T-cell (primary cell): ENCODE results near the gene CRYBB3. TPM values are rescaled to one million over a fixed set of nuclear protein-coding genes. Genes with fewer than 3 reads are reported as not detected.

Experiments
- ATAC-seq, 4 experiments: fragments of 200-7000 bp in 3 of 4; fragments of 150-1000 bp in 1 of 4; cut with Tn5 transposase; replicated peaks in 1 of 4; 1 replicate in 3 of 4; 2 replicates in 1 of 4; pipeline ENCODE4 v1.10.0; 2021; ENCODE audit warnings: moderate library complexity in 3 of 4, mild to moderate bottlenecking in 2 of 4, moderate number of reproducible peaks in 1 of 4
- CTCF ChIA-PET, 2 donors: fragments of 300-600 bp; sonication (Branson Sonifier 250); formaldehyde crosslinking; loops; one replicate each; lab custom pipeline; 2022; ENCODE audit warnings: antibody characterized with exemption in 2 of 2; lab: Charles Lee
- POLR2A ChIA-PET, 2 donors: fragments of 300-600 bp; sonication (Branson Sonifier 250); formaldehyde crosslinking; loops; one replicate each; lab custom pipeline; 2022; ENCODE audit warnings: antibody characterized with exemption in 2 of 2; lab: Charles Lee
- DNase-seq, 35 experiments: peaks; one replicate each; pipeline versions ENCODE4 v3.0.0 to v3.0.0-alpha.2; 2013 to 2023
- H3K27ac ChIP-seq: one replicate; pipeline ENCODE4 v1.5.1; 2013; ENCODE audit warnings: low read length
- H3K27me3 ChIP-seq, 2 experiments: replicated peaks in 1 of 2; 1 replicate in 1 of 2; 2 replicates in 1 of 2; pipeline versions ENCODE4 v1.6.1 to v1.7.0; 2013; ENCODE audit warnings: low read length in 1 of 2, mixed read lengths in 1 of 2; ENCODE audit not compliant: control insufficient read depth in 2 of 2, insufficient read depth in 2 of 2; ENCODE audit errors: extremely low read depth in 1 of 2
- H3K36me3 ChIP-seq, 2 donors: 1 replicate in 1 of 2; 2 replicates in 1 of 2; pipeline versions ENCODE4 v1.6.1 to v1.7.0; 2013; ENCODE audit warnings: low read length in 1 of 2; ENCODE audit not compliant: control insufficient read depth in 2 of 2, insufficient read depth in 1 of 2; ENCODE audit errors: extremely low read depth in 1 of 2
- H3K4me1 ChIP-seq, 2 experiments: 1 replicate in 1 of 2; 2 replicates in 1 of 2; pipeline versions ENCODE4 v1.6.1 to v1.7.0; 2013; ENCODE audit warnings: low read length in 2 of 2, mixed read lengths in 1 of 2; ENCODE audit not compliant: insufficient read depth in 2 of 2, control insufficient read depth in 1 of 2; ENCODE audit errors: extremely low read depth in 1 of 2
- H3K4me3 ChIP-seq, 2 donors: 1 replicate in 1 of 2; 2 replicates in 1 of 2; pipeline versions ENCODE4 v1.5.1 to v1.7.0; 2013; ENCODE audit warnings: mild to moderate bottlenecking in 2 of 2, low read length in 1 of 2, moderate library complexity in 1 of 2; ENCODE audit not compliant: control insufficient read depth in 1 of 2; ENCODE audit errors: extremely low read depth in 1 of 2
- H3K9me3 ChIP-seq: 2 replicates; pipeline ENCODE4 v1.7.0; 2013
- H3K27ac Mint-ChIP-seq, 2 donors: one replicate each; pipeline ENCODE4 v1.8.0; 2020 to 2021; ENCODE audit warnings: mild to moderate bottlenecking in 2 of 2, mixed read lengths in 2 of 2
- H3K27me3 Mint-ChIP-seq, 2 donors: one replicate each; pipeline ENCODE4 v1.8.0; 2021 to 2022; ENCODE audit warnings: mixed read lengths in 2 of 2
- H3K36me3 Mint-ChIP-seq: one replicate; pipeline ENCODE4 v1.8.0; 2021; ENCODE audit warnings: mixed read lengths
- H3K4me1 Mint-ChIP-seq, 3 donors: one replicate each; pipeline ENCODE4 v1.8.0; 2020 to 2022; ENCODE audit warnings: mixed read lengths in 3 of 3, mild to moderate bottlenecking in 1 of 3
- H3K4me3 Mint-ChIP-seq, 3 donors: one replicate each; pipeline ENCODE4 v1.8.0; 2020 to 2022; ENCODE audit warnings: mild to moderate bottlenecking in 3 of 3, mixed read lengths in 3 of 3, moderate library complexity in 3 of 3
- H3K9me3 Mint-ChIP-seq, 3 donors: one replicate each; pipeline ENCODE4 v1.8.0; 2020 to 2022; ENCODE audit warnings: mixed read lengths in 3 of 3
- WGBS: methylation state at CpG from one replicate; pipeline ENCODE4 v1.1.5; 2013; ENCODE audit warnings: missing lambda C conversion rate; ENCODE audit not compliant: insufficient coverage; 5-methylcytosine and 5-hydroxymethylcytosine counted together
- total RNA-seq, 35 experiments: library from RNA in 6 of 35; stranded (reverse) in 6 of 35; fragments of 120-200 nt in 1 of 35; gene quantifications; one replicate each; pipeline versions ENCODE4 v1.2.1 to v1.2.4 and lab custom pipeline; 2013 to 2026

The CRYBB3 gene
- total RNA-seq, 5 donors from 2014 or later (not counting 1 experiment from before 2014, with no cell fraction given): 0.89 TPM; not detected in 4

DNA sequence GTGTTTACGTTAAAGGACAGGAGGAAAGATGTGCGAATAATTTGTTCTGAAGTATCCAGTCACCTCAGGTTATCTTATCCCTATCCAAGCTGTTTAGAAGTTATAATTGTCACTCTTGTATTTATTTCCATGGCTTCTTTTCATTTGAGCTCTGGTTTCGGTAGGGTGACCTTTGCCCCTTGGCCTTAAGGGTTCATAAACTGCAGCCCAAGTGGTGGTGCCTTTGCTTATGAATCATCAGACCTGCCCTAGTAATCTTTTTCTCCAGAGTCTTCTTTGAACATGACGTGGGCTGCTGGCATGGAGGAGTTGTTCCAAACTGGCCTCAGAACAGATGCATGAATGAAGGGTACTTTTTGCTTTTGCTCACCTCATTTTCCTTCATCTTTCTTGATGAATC, 6.5 kb upstream of the CRYBB3 start:
- CTCF ChIA-PET: no interaction called here
- peaks cover 35% of the 10 kb centered on the region for H3K36me3 Mint-ChIP-seq
- H3K27ac ChIP-seq: no peak overlapping the region
- POLR2A ChIA-PET: interaction anchor here in 1 of 2 donors (0.6 kb wide), 1 partner anchor 58 kb away, joined by 4 read pairs; no protein-coding TSS in a partner anchor
- no peaks in the 10 kb centered on the region for H3K4me1 Mint-ChIP-seq
- H3K4me1 ChIP-seq: no peaks in the 10 kb centered on the region
- H3K27ac Mint-ChIP-seq: no peak overlapping the region
- DNase-seq (no peak), ATAC-seq (no peak)
- WGBS: no CpG with 5 or more reads among the region's 4 CpGs
- no peaks in the 10 kb centered on the region for H3K9me3 Mint-ChIP-seq
- H3K36me3 ChIP-seq: peaks cover 11 to 26% of the 10 kb centered on the region in 2 donors
- H3K9me3 ChIP-seq: no peaks in the 10 kb centered on the region
- no peak overlapping the region for H3K4me3 ChIP-seq
- H3K27me3 ChIP-seq: no peaks in the 10 kb centered on the region
- no peak overlapping the region for H3K4me3 Mint-ChIP-seq
- no peaks in the 10 kb centered on the region for H3K27me3 Mint-ChIP-seq

DNA sequence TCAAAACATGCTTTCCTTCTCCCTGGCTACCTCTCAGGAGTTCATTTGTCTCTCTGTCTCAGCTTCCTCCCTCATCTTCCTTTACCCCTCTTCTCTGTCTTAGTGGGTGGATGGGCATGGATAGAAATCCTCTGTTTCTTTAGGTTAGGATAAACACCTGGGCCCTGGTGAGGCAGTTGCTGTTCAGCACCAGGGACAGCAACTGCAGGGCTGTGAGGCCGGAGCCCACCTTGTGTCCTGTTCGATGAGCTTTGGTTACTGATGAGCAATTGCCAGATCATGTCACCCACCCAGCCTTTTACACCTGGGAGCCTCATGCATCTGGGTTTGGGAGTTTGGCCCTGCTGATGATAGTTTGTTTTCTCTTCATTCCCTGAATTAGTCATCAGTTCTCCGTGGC, 6.1 kb upstream of the CRYBB3 start:
- no peak overlapping the region for H3K27ac Mint-ChIP-seq
- H3K4me1 ChIP-seq: no peaks in the 10 kb centered on the region
- no peaks in the 10 kb centered on the region for H3K4me1 Mint-ChIP-seq
- no peak for ATAC-seq
- H3K4me3 Mint-ChIP-seq: no peak overlapping the region
- DNase-seq: no peak
- H3K27me3 ChIP-seq: no peaks in the 10 kb centered on the region
- H3K27me3 Mint-ChIP-seq: no peaks in the 10 kb centered on the region
- H3K4me3 ChIP-seq: no peak overlapping the region
- H3K27ac ChIP-seq: no peak overlapping the region
- WGBS: 88% methylated on average over 2 of the region's 3 CpGs
- H3K36me3 ChIP-seq: peaks cover 11 to 26% of the 10 kb centered on the region in 2 donors
- H3K9me3 ChIP-seq: no peaks in the 10 kb centered on the region
- CTCF ChIA-PET: no interaction called here
- POLR2A ChIA-PET: interaction anchor here in 1 of 2 donors (0.6 kb wide), 1 partner anchor 57 kb away, joined by 4 read pairs; no protein-coding TSS in a partner anchor
- no peaks in the 10 kb centered on the region for H3K9me3 Mint-ChIP-seq
- H3K36me3 Mint-ChIP-seq: peaks cover 35% of the 10 kb centered on the region

- ATAC-seq (no peak), DNase-seq (no peak)
- H3K36me3 ChIP-seq: peaks cover 11 to 22% of the 10 kb centered on the region in 2 donors
- H3K9me3 Mint-ChIP-seq: no peaks in the 10 kb centered on the region
- POLR2A ChIA-PET: no interaction called here
- no peak overlapping the region for H3K27ac Mint-ChIP-seq
- no peaks in the 10 kb centered on the region for H3K27me3 ChIP-seq
- 93% methylated on average over 5 of the region's 5 CpGs for WGBS
- H3K4me1 Mint-ChIP-seq: no peaks in the 10 kb centered on the region
- H3K27ac ChIP-seq: no peak overlapping the region
- H3K4me3 Mint-ChIP-seq: no peak overlapping the region
- no peaks in the 10 kb centered on the region for H3K27me3 Mint-ChIP-seq
- H3K4me1 ChIP-seq: no peaks in the 10 kb centered on the region
- H3K4me3 ChIP-seq: no peak overlapping the region
- no peaks in the 10 kb centered on the region for H3K9me3 ChIP-seq
- peaks cover 35% of the 10 kb centered on the region for H3K36me3 Mint-ChIP-seq
- CTCF ChIA-PET: interaction anchor here in 1 of 2 donors (0.6 kb wide), 1 partner anchor 27 kb away, joined by 4 read pairs; no protein-coding TSS in a partner anchor
These were observed 3.3 kb upstream of the CRYBB3 start for GRCh38 chr22:25196326-25196725.

DNA sequence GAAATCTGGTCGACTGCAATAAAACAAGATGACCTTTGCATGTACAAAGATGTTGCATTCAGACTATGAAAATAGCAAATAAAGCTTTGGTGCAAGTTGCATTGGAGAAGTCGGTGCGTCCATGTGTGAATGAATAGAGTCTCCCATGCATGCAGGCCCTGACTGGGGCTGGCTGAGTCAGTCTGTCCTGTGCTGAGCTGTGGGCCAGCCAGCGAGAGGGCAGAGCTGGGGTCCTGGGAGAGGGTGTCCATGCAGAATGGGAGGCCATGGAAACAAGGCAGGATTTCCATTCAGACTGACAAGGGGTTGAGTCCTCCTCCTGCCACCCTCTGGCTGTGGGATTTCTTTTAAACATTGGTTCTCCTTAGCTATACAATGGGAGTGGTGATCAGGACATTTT, 2.3 kb upstream of the CRYBB3 start:
- 92% methylated on average over 3 of the region's 4 CpGs for WGBS
- Mint-ChIP-seq H3K27me3 (no peaks in the 10 kb centered on the region), H3K4me3 (no peak overlapping the region), H3K4me1 (no peaks in the 10 kb centered on the region), H3K27ac (no peak overlapping the region), H3K36me3 (peaks cover 32% of the 10 kb centered on the region), H3K9me3 (no peaks in the 10 kb centered on the region)
- H3K9me3 ChIP-seq: no peaks in the 10 kb centered on the region
- H3K27ac ChIP-seq: no peak overlapping the region
- H3K27me3 ChIP-seq: no peaks in the 10 kb centered on the region
- H3K4me1 ChIP-seq: no peaks in the 10 kb centered on the region
- DNase-seq: no peak
- H3K4me3 ChIP-seq: no peak overlapping the region
- POLR2A ChIA-PET: interaction anchor here in 1 of 2 donors (0.6 kb wide), 1 partner anchor 9 kb away, joined by 7 read pairs; no protein-coding TSS in a partner anchor
- CTCF ChIA-PET: no interaction called here
- H3K36me3 ChIP-seq: peaks cover 9 to 17% of the 10 kb centered on the region in 2 donors
- no peak for ATAC-seq

- WGBS: 57% methylated on average over 6 of the region's 7 CpGs
- ATAC-seq (no peak), DNase-seq (no peak)
- no peak overlapping the region for H3K27ac Mint-ChIP-seq
- ChIA-PET POLR2A (no interaction called here), CTCF (interaction anchor here in 1 of 2 donors (0.5 to 1.0 kb wide), 2 partner anchors 10 to 119 kb away, joined by 3 to 10 read pairs; no protein-coding TSS in a partner anchor)
- Histone ChIP-seq H3K4me3 (no peak overlapping the region), H3K36me3 (peaks cover 0 to 5% of the 10 kb centered on the region in 2 donors), H3K27me3 (no peaks in the 10 kb centered on the region), H3K9me3 (no peaks in the 10 kb centered on the region), H3K27ac (no peak overlapping the region), H3K4me1 (no peaks in the 10 kb centered on the region)
- no peak overlapping the region for H3K4me3 Mint-ChIP-seq
- H3K27me3 Mint-ChIP-seq: no peaks in the 10 kb centered on the region
- no peaks in the 10 kb centered on the region for H3K4me1 Mint-ChIP-seq
- no peaks in the 10 kb centered on the region for H3K9me3 Mint-ChIP-seq
- peaks cover 13% of the 10 kb centered on the region for H3K36me3 Mint-ChIP-seq
These were observed 1.3 kb downstream of the CRYBB3 start for GRCh38 chr22:25200967-25201366.

- H3K4me1 Mint-ChIP-seq: no peaks in the 10 kb centered on the region
- Histone ChIP-seq H3K9me3 (no peaks in the 10 kb centered on the region), H3K27ac (no peak overlapping the region), H3K4me3 (no peak overlapping the region), H3K36me3 (peaks cover 0 to 5% of the 10 kb centered on the region in 2 donors), H3K4me1 (no peaks in the 10 kb centered on the region), H3K27me3 (no peaks in the 10 kb centered on the region)
- 37% methylated on average over 5 of the region's 10 CpGs for WGBS
- H3K27ac Mint-ChIP-seq: no peak overlapping the region
- POLR2A ChIA-PET: no interaction called here
- ATAC-seq (no peak), DNase-seq (no peak)
- CTCF ChIA-PET: interaction anchor here in 1 of 2 donors (0.6 to 1.0 kb wide), 2 partner anchors 61 to 120 kb away, joined by 3 read pairs; no protein-coding TSS in a partner anchor
- no peaks in the 10 kb centered on the region for H3K9me3 Mint-ChIP-seq
- H3K4me3 Mint-ChIP-seq: no peak overlapping the region
- H3K36me3 Mint-ChIP-seq: peaks cover 7% of the 10 kb centered on the region
- no peaks in the 10 kb centered on the region for H3K27me3 Mint-ChIP-seq
These were observed 2.1 kb downstream of the CRYBB3 start for GRCh38 chr22:25201557-25202273.
